ENCODE results near the gene CDK12.
"Not testable (repeated sequence)": the region's sequence is repeated elsewhere in the genome, so short reads cannot be mapped to it uniquely, and the experiment has no call there.

CDK12 gene

DNA sequence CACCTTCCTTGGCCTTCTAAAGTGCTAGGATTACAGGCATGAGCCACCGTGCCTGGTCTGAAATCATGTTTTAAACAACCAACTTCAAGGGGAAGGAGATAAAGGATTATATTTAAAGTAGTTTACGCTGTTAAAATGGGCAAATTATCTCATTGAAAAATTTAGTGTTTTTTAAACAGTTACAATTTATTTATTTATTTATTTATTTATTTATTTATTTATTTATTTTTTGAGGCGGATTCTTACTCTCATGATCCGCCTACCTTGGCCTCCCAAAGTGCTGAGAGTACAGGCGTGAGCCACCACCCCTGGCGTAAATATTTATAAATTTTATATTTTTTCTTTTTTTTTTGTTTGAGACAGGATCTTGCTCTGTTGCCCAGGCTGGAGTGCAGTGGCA lies 22.2 kb downstream of the CDK12 start:
- no peak overlapping the region for H3K4me3 ChIP-seq (ENCODE audit: low read depth, low read length)
- TF ChIP-seq, protein P1, sequence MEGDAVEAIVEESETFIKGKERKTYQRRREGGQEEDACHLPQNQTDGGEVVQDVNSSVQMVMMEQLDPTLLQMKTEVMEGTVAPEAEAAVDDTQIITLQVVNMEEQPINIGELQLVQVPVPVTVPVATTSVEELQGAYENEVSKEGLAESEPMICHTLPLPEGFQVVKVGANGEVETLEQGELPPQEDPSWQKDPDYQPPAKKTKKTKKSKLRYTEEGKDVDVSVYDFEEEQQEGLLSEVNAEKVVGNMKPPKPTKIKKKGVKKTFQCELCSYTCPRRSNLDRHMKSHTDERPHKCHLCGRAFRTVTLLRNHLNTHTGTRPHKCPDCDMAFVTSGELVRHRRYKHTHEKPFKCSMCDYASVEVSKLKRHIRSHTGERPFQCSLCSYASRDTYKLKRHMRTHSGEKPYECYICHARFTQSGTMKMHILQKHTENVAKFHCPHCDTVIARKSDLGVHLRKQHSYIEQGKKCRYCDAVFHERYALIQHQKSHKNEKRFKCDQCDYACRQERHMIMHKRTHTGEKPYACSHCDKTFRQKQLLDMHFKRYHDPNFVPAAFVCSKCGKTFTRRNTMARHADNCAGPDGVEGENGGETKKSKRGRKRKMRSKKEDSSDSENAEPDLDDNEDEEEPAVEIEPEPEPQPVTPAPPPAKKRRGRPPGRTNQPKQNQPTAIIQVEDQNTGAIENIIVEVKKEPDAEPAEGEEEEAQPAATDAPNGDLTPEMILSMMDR (IDR thresholded peaks at IDR 0.05; ENCODE audit: borderline replicate concordance, insufficient read depth, low read depth, low read length): no peak

DNA sequence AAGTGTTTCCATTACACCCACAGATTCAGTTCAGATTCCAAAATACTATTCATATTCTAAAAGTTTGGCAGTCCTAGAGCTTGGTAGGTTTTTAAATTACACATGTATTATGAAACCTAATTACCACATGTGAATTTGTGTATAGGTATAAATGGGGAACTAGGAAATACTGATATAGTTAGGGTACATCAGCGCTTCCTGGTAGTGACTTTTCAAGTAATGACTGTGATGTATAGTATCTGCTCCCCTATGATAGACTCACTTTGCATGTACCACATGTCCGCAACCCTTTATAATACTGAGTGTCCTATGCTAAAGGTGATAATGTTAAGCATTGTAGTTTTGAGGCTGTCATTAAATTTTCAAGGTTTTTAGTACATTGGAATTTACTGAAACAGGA lies 22.9 kb downstream of the CDK12 start:
- no peak overlapping the region for H3K4me3 ChIP-seq (ENCODE audit: low read depth, low read length)
- TF ChIP-seq, protein P1 (IDR thresholded peaks at IDR 0.05; ENCODE audit: borderline replicate concordance, insufficient read depth, low read depth, low read length): no peak

DNA sequence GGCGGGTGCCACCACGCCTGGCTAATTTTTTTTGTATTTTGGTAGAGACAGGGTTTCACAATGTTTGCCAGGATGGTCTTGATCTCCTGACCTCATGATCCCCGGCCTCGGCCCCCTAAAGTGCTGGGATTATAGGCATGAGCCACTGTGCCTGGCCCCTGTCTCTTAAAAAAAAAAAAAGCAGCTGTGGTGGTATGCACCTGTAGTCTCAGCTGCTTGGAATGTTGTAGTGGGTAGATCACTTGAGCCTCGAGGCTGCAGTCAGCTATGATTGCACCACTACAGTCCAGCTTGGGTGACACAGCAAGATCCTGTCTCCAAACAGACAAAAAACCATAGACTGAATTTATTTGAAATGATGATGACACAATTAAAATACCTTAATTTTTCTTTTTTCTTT lies 24.3 kb downstream of the CDK12 start:
- TF ChIP-seq, protein P1 (IDR thresholded peaks at IDR 0.05; ENCODE audit: borderline replicate concordance, insufficient read depth, low read depth, low read length): no peak
- no peak overlapping the region for H3K4me3 ChIP-seq (ENCODE audit: low read depth, low read length)

DNA sequence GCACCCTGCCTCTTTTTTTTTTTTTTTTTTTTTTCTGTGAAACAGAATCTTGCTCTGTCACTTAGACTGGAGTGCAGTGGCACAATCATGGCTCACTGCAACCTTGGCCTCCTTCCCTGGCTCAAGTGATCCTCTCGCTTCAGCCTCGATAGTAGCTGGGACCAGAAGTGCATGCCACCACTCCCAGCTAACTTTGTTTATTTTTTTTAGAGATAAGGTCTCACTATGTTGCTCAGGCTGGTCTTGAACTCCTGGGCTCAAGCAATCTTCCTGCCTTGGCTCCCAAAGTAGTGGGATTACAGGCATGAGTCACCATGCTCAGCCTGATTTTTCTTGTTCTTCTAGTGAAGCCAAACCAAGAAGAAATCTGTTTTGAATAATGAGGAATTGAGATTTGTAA lies 25.0 kb downstream of the CDK12 start:
- TF ChIP-seq, protein P1 (IDR thresholded peaks at IDR 0.05; ENCODE audit: borderline replicate concordance, insufficient read depth, low read depth, low read length): no peak
- H3K4me3 ChIP-seq (ENCODE audit: low read depth, low read length): no peak overlapping the region

DNA sequence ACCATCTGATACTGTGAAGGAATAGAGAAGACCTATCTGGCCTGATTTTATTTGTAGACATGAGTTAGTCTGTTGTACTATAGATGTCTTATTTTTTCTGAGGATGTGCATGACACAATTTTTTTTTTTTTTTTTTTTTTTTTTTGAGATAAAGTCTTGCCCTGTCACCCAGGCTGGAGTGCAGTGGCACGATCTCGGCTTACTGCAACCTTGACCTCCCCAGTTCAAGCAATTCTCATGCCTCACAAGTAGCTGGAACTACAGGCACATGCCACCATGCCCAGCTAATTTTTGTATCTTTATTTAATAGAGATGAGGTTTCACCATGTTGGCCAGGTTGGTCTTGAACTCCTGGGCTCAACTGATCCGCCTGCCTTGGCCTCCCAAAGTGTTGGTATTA lies 26.2 kb downstream of the CDK12 start:
- not testable (repeated sequence) for H3K4me3 ChIP-seq (ENCODE audit: low read depth, low read length)

DNA sequence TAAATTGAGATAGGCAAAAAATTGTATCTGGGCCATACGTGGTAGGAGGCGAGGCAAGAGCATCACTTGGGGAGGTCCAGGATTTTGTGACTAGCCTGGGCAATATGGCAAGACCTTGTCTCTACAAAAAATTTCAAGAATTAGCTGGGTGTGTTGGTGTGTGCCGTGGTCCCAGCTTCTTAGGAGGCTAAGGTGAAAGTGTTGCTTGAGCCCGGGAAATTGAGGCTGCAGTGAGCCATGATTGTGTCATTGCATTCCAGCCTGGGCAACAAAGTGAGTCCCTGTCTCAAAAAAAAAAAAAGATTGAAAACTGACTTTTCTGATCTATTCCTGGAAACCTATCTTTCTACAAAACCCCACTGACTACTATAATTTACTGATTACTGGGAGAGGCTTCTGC lies 26.7 kb downstream of the CDK12 start:
- H3K4me3 ChIP-seq (ENCODE audit: low read depth, low read length): no peak overlapping the region
- TF ChIP-seq, protein P1 (IDR thresholded peaks at IDR 0.05; ENCODE audit: borderline replicate concordance, insufficient read depth, low read depth, low read length): no peak

DNA sequence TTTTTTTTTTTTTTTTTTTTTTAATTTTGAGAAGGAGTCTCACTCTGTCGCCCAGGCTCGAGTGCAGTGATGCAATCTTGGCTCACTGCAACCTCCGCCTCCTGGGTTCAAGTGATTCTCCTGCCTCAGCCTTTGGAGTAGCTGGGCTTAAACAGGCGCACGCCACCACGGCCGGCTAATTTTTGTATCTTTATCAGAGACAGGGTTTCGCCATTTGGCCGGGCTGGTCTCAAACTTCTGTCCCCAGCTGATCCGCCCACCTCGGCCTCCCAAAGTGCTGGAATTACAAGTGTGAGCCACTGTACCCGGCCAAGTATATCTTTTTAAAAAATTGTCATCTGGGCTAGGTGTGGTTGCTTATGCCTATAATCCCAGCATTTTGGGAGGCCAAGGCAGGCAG lies 35.6 kb downstream of the CDK12 start:
- not testable (repeated sequence) for H3K4me3 ChIP-seq (ENCODE audit: low read depth, low read length)

DNA sequence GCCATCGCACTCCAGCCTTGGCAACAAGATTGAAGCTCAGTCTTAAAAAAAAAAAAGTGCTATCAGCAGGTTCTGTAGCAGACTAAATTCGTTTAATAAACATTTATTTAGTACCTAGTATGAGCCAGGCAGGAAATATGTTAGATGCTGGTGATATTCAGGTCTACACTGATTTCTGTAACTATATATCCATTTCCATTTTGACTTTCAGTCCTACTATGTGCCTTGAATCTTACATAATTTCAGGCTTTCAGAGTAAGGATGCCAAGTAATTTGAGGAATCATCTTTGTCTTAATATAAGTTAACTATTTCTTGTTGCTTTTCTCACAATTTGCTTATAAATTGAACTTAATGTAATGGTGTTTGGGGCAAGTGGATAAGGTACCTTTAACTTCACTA lies 46.2 kb downstream of the CDK12 start:
- TF ChIP-seq, protein P1 (IDR thresholded peaks at IDR 0.05; ENCODE audit: borderline replicate concordance, insufficient read depth, low read depth, low read length): no peak
- no peak overlapping the region for H3K4me3 ChIP-seq (ENCODE audit: low read depth, low read length)
